GM12865 (cell line): ENCODE measurements around the gene AIMP1.

Source experiments
- DNase-seq: peaks from one replicate; pipeline ENCODE4 v3.0.0; 2010; ENCODE audit warnings: low read depth
- H3K4me3 ChIP-seq: 2 replicates; pipeline ENCODE4 v1.5.1; 2011; ENCODE audit warnings: mild to moderate bottlenecking, low read depth, low read length, control low read depth
- CTCF ChIP-seq: IDR thresholded peaks from 2 replicates; pipeline ENCODE4 v1.5.1; 2011; ENCODE audit warnings: low read length, control low read depth, low read depth, inconsistent platforms; ENCODE audit not compliant: insufficient read depth; ENCODE audit errors: missing control alignments

AIMP1 gene

GRCh38 chr4:106343865-106344646, 27.7 kb downstream of the AIMP1 start:
- no peak overlapping the region for H3K4me3 ChIP-seq
- no peak for DNase-seq
- no peak for TF ChIP-seq CTCF

- no peak for DNase-seq
- TF ChIP-seq CTCF: no peak
- H3K4me3 ChIP-seq: no peak overlapping the region
Observed at GRCh38 chr4:106344647-106344970, 28.3 kb downstream of the AIMP1 start.

GRCh38 chr4:106347167-106347566, 30.8 kb downstream of the AIMP1 start:
- DNase-seq: no peak
- no peak for TF ChIP-seq CTCF
- no peak overlapping the region for H3K4me3 ChIP-seq

GRCh38 chr4:106351016-106351415, 34.7 kb downstream of the AIMP1 start:
- no peak for DNase-seq
- no peak overlapping the region for H3K4me3 ChIP-seq
- no peak for TF ChIP-seq CTCF

- no peak for TF ChIP-seq CTCF
- no peak overlapping the region for H3K4me3 ChIP-seq
- no peak for DNase-seq
Observed at GRCh38 chr4:106353786-106354185, 37.4 kb downstream of the AIMP1 start.

- DNase-seq: no peak
- no peak for TF ChIP-seq CTCF
- no peak overlapping the region for H3K4me3 ChIP-seq
Observed at GRCh38 chr4:106355193-106355592, 38.8 kb downstream of the AIMP1 start.

GRCh38 chr4:106358899-106359298, 42.5 kb downstream of the AIMP1 start:
- no peak for TF ChIP-seq CTCF
- H3K4me3 ChIP-seq: no peak overlapping the region
- no peak for DNase-seq
